Activated CD4-positive, CD25-positive, alpha-beta regulatory T cell treated with anti-CD3 and anti-CD28 coated beads, Interleukin-2, amount 50 U/mL, for 24 hours (primary cell): ENCODE results near the gene PFKP.
"Not testable (repeated sequence)": the region's sequence is repeated elsewhere in the genome, so short reads cannot be mapped to it uniquely, and the experiment has no call there.

ENCODE experiments used
- ATAC-seq, 2 donors: fragments of 150-1000 bp; cut with Tn5 transposase; one replicate each; pipeline ENCODE4 v1.10.0; 2021; ENCODE audit warnings: mild to moderate bottlenecking in 1 of 2, moderate library complexity in 1 of 2

PFKP gene

GRCh38 chr10:3047596-3047995 lies 19.8 kb upstream of the PFKP start:
- no peak for ATAC-seq

DNA sequence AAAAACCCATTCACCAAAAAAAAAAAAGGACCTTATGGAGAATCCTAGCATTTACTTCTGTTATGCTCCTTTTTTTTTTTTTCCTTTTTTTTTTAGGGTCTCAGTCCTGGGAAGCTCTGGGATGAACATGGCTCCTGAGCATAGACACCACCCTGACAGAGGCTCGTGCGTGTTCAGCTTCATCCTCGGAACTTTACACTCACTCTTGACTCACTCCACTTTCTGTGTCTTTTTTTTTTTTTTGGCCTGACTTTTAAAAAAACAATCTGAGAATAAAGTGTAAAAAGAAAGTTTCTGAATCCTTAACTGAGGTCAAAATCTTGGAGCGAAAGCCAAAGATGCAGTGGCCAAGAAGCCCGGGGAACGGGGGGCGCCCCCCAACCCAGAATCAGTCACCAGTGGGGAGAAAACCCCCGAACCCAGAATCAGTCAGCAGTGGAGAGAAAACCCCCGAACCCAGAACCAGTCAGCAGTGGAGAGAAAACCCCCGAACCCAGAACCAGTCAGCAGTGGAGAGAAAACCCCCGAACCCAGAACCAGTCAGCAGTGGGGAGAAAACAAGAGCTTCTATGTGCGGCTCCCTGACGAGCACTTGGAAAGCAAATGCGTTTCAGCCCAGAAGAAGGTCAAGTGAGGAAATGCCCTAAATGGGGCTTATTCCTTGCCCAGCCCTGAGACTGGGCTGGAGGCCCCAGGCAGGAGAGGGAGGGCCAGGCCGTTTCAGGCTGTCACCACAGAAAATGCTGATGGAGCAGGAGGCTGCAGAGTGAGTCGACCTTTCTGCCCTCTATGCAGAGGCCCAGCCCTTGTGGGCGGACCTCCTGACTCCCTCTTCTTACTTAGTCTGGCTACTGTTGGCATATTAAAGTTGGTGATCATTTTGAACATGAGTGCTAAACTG lies 19.0 kb upstream of the PFKP start:
- ATAC-seq = peak in 1 of 2 donors; percentile 37

DNA sequence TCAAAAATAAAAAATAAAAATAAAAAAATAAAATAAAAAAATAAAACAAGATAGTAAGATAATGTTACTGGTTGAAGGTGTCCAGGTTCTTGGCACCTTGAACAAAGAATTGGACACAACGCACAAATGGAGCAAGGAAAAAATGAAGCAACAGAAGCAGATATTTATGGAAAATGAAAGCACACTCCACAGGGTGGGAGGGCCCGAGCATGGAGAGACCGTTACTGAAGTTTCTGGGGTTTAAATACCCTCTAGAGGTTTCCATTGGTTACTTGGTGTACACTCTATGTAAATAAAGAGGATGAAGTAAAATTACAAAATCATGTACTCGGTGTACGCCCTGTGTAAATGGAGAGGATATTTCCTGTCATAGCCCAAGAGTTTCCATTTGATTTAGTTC lies 15.7 kb upstream of the PFKP start:
- no peak for ATAC-seq

GRCh38 chr10:3053155-3053554 lies 14.2 kb upstream of the PFKP start:
- no peak for ATAC-seq

GRCh38 chr10:3054183-3054850 lies 13.0 kb upstream of the PFKP start:
- no peak for ATAC-seq

DNA sequence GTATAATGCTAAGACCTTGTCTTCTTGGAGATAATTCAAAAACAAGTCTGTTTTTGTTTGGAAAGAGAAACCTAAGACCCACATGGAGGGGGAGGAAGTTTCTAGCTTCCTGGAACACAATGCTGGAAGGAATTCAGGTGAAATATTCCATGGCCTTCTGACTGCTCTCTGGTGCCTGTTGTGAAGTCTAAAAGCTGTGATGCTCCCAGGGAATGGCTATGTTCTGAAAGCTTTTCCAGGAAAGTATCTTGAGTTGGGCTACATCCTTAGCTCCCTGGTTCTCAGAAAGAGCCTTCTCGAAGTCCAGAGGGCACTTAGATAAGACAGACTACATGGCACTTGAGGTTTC lies 12.5 kb upstream of the PFKP start:
- ATAC-seq = no peak

GRCh38 chr10:3056280-3057037 lies 10.9 kb upstream of the PFKP start:
- ATAC-seq = no peak

DNA sequence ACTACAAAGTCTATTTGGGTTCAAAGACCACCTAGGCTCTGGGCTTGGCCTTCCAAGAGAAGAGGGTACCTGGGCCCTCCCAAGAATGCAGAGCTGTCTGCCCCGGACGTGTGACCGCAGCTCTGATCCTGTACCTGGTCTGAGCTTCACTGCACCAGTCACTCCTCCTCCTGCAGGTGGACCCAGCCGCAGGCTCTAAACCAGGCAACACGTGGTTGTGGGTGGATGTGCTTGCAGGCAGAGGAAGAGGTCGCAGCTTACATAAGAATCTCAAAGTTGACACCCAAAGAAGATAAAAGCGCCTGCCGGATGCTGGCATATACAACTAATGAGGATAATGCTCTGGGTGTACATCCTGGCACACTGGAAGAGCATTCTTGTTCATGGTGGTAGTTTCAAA lies 9.4 kb upstream of the PFKP start:
- ATAC-seq = no peak

GRCh38 chr10:3059974-3060373 lies 7.4 kb upstream of the PFKP start:
- no peak for ATAC-seq

DNA sequence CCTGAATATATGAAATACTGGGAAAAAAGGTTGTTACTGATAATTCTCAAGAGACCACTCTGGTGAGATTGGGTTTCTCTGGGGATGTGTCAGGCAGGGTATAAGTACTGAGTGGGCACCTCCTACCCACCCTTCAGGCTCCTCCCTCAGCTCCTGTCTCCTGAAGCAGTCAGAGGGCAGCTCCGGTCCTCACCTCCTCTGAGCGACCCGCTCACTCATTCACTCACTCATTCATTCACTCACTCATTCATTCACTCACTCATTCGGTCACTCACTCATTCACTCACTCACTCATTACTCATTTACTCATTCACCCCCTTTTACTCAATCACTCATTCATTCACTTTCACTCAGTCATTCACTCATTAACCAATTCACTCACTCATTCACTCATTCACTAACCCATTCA lies 6.9 kb upstream of the PFKP start:
- ATAC-seq = peak; percentile 55 to 62

DNA sequence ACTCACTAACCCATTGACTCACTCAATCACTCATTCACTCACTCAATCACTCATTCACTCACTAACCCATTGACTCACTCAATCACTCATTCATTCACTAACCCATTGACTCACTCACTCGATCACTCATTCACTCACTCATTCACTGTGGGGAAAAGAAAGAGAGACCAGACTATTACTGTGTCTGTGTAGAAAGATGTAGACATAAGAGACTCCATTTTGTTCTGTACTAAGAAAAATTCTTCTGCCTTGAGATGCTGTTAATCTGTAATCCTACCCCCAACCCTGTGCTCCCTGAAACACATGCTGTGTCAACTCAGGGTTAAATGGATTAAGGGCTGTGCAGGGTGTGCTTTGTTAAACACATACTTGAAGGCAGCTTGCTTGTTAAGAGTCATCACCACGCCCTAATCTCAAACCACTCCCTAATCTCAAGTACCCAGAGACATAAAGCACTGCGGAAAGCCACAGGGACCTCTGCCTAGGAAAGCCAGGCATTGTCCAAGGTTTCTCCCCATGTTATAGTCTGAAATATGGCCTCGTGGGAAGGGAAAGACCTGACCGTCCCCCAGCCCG lies 5.9 kb upstream of the PFKP start:
- not testable (repeated sequence) for ATAC-seq

GRCh38 chr10:3062502-3063186 lies 4.7 kb upstream of the PFKP start:
- no peak for ATAC-seq

GRCh38 chr10:3064423-3064822 lies 2.9 kb upstream of the PFKP start:
- no peak for ATAC-seq

DNA sequence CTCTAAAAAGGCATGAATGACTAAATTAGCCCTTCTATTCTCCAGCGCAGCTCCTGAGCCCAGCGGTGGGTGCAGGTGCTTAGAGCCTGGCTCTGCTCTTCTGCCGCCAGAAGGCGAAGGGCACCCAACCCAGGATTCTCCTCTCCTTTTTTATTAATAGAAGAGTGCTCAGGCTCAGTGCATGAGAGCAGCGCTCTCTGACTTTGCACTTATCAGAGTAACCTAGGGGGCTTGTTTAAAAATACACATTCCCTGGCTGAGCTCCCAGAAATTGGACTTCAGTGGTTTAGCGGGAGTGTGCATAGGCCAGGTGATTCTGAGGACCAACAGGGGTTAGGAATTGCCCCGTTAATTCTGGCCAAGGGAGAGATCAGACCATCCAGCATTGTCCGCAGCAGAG lies 1.7 kb upstream of the PFKP start:
- ATAC-seq = no peak

DNA sequence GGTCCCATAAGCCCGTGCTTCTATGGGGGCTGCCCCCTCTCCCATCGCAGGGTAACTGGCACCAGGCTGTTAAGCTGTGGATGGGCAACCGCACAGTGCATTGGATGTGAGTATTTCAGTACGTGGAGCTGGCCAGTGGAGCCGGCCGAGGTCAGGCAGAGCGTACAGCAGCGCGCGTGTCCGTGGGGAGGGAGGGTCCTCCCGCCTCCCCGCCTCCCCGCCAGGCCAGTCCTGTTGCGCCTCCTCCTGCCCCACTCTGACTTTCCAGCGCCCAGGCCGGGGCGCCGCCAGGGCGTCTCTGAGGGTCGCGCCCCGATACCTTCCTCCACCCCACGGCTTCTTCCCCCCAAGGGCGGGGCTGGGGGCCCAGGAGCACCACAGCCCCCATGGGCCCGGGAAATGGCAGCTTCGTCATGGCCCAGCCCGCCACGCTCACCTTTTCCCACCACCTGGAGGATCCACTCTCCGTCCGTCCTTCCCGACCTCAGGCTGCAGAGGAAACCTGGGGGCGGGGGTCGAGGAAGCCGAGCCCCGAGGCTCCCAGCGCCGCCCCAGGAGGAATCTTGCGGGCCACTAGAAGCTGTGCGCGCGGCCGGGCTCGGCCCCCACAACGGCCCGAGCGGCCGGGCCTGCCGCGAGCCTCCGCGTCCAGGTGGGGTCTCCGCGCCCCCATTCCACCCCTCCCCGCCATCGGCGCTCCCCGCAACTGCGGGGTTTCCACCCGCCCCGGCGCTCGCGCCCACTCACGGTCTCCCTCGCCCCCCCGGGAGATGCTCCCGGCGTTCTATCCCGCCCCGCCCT lies 831 bp upstream of the PFKP start:
- no peak for ATAC-seq

- peak; percentile 2 to 6 for ATAC-seq
Observed at GRCh38 chr10:3067859-3068179, 471 bp downstream of the PFKP start.

DNA sequence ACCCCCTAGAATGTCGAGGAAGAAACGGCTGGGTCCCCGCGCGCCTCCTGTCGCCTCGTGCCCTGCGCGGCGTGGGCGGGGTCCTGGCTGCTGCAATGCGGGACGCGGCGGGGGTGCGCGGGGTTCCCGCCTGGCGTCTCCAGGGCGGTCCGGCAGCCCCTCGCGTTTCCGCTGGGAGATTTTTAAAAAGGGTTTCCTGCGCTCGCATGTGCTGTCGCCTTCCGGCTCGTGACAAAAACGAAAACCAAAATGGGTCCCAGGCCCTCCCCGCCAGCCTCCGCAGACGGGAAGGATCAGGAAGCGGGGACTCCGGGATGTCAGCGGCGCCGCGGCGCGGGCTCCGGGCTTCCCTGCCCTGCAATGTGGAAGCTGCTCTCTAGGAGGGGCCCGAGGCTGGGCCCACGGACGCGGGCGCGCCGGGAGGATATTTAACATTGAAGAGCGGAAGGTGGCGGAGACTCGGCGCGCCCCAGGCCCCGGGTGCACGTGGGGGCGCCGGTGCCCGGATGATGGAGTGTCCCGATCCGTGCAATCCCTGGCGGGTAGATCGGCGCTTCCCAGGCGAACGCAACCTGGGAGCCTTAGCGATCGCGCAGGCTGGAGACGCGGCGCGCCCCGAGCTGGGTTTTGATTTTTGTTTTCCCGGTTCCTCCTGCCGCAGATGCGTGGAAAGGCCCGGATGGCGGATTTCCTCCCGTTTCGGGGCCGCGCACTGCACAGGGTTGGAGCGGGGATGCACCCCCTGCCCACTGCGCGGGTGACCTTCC lies 1.0 kb downstream of the PFKP start:
- ATAC-seq = peak; percentile 32

DNA sequence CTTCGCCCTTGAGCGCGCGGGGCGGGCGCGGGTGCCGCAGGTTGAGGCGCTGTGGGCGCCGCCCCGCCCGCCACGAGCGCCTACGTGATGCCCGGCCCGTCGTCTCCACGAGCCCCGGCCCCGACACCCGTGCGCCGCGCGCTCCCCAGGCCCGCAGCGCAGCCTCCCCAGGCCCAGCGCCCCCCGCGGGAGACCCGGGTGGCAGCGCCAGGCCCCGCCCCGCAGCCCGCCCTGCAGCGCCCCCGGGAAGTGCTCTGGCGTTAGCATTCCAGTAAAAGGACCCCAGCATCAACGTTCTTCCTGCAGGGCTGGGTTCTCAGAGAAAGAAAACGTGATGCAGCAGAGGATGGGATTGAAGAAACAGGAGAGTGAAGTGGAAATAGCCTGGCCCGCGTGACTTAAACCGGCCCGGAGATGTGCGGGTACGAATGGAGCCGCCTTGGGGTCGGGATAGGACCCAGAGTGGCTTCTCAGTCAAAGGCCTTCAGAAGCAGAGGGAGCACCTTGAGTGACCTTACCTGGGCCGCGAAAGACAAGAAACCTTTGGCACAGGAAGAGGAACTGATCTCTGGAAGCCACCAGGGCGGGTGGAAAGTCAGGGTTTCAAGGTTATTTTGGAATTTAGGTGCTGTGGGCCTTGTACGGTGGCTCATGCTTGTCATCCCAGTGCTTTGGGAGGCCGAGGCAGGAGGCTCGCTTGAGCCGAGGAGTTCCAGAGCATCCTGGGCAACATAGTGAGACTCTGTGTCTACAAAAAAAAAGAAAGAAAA lies 1.8 kb downstream of the PFKP start:
- ATAC-seq = peak; percentile 8

DNA sequence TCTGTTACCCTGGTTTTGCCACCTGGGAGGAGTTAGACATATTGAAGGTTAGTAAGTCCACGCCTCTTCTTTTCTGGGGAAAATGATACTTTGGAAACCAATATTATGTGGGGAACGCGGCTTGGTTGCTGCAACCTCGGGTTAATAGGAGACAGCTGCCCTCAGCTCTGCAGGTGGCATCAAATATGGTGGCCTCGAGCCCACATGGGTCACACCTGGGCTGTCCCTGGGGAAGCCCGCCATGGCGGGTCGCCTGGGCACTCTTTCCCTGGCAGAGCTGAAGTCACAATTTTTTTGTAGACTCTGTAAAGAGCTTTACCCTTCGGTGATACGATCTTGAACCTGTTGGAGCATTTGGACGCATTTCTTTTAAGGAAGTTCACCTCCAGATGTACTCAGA lies 2.5 kb downstream of the PFKP start:
- ATAC-seq = no peak
